Neutrophil (primary cell): ENCODE results near the gene ITPRIPL2.

Source experiments
- H3K27ac ChIP-seq: fragments of 200-600 bp; sonication (generic); 2 replicates; pipeline ENCODE4 v1.5.1; 2016; ENCODE audit warnings: mild to moderate bottlenecking, moderate library complexity
- H3K27me3 ChIP-seq: fragments of 200-600 bp; sonication (generic); 2 replicates; pipeline ENCODE4 v1.6.0; 2016; ENCODE audit warnings: mild to moderate bottlenecking
- H3K36me3 ChIP-seq: fragments of 200-600 bp; sonication (generic); 2 replicates; pipeline ENCODE4 v1.5.1; 2017
- H3K4me1 ChIP-seq, 2 experiments: fragments of 200-600 bp in 1 of 2; sonication (generic) in 1 of 2; 1 replicate in 1 of 2; 2 replicates in 1 of 2; pipeline versions ENCODE4 v1.5.1 to v1.6.1; 2013 to 2016; ENCODE audit warnings: low read depth in 1 of 2, low read length in 1 of 2, mild to moderate bottlenecking in 1 of 2, moderate library complexity in 1 of 2; ENCODE audit not compliant: control insufficient read depth in 1 of 2, insufficient read depth in 1 of 2
- H3K4me3 ChIP-seq, 2 experiments: fragments of 200-600 bp in 1 of 2; sonication (generic) in 1 of 2; 1 replicate in 1 of 2; 2 replicates in 1 of 2; pipeline ENCODE4 v1.5.1; 2013 to 2016; ENCODE audit warnings: low read depth in 1 of 2, low read length in 1 of 2, mild to moderate bottlenecking in 1 of 2, moderate library complexity in 1 of 2
- H3K9me3 ChIP-seq: fragments of 200-600 bp; sonication (generic); 2 replicates; pipeline ENCODE4 v1.5.1; 2016
- TF ChIP-seq, protein P1 (sequence below): fragments of 200-600 bp; sonication (generic); IDR thresholded peaks from 2 replicates; pipeline ENCODE4 v1.5.1; 2016; ENCODE audit warnings: antibody characterized with exemption

ITPRIPL2 gene

DNA sequence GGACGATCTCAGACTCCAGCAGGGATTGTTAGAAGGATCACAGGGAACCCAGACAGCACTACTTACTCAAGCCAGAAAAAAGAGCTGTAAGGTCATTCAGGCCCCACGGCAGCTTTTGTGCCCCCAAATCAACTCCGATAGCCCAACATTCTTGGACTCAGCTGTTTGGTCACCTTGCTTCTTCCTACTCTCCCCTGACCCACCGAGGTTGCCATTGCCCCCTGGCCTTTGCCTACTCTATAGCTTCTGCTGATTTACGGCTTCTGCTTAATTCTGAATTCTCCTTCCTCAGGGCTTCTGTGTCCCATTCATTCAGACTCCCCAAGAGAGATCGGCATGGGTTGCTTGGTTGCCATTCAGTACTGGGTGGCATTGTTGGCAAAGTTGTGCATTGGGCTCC lies 8.6 kb upstream of the ITPRIPL2 start:
- H3K4me3 ChIP-seq, result no peak overlapping the region
- H3K9me3 ChIP-seq, result no peaks in the 10 kb centered on the region
- no peaks in the 10 kb centered on the region for H3K27me3 ChIP-seq
- no peaks in the 10 kb centered on the region for H3K4me1 ChIP-seq
- TF ChIP-seq, protein P1, sequence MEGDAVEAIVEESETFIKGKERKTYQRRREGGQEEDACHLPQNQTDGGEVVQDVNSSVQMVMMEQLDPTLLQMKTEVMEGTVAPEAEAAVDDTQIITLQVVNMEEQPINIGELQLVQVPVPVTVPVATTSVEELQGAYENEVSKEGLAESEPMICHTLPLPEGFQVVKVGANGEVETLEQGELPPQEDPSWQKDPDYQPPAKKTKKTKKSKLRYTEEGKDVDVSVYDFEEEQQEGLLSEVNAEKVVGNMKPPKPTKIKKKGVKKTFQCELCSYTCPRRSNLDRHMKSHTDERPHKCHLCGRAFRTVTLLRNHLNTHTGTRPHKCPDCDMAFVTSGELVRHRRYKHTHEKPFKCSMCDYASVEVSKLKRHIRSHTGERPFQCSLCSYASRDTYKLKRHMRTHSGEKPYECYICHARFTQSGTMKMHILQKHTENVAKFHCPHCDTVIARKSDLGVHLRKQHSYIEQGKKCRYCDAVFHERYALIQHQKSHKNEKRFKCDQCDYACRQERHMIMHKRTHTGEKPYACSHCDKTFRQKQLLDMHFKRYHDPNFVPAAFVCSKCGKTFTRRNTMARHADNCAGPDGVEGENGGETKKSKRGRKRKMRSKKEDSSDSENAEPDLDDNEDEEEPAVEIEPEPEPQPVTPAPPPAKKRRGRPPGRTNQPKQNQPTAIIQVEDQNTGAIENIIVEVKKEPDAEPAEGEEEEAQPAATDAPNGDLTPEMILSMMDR, result no peak
- no peak overlapping the region for H3K27ac ChIP-seq
- H3K36me3 ChIP-seq, result no peaks in the 10 kb centered on the region

DNA sequence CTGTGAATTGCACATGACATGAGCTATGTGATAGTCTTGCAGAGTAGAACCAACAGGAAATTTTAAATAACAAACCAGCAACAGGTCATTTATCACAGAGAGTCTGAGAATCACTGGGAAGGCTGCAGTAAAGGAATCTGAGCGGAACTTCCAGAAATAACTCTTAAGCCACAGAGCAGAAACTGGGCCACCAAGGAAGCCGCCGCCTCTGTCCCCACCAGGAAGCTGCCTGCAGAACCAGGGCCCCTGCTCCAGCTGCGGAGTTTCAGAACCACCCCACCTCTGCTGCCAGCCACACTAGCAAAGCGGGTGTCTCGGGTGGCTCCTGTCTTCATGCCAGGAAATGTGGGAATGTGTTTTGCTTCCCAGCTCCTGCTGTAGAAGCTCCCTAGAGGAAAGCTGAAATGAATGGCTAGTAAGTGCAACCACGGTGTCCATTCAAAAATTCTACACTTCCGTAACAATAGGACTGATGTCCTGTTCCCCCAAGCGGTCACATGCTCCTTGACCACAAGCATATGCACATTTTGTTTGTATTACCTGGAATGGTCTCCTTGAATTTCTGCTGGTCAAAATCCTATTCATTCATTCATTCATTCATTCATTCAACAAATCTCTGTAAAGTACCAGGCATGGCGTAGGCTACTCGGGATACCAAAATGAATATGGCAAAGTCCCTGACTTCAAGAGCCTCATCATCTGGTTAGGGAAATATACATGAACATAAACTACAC lies 7.7 kb upstream of the ITPRIPL2 start:
- Histone ChIP-seq H3K36me3 (no peaks in the 10 kb centered on the region), H3K27ac (no peak overlapping the region), H3K4me3 (no peak overlapping the region), H3K4me1 (no peaks in the 10 kb centered on the region), H3K27me3 (peaks cover under 1% of the 10 kb centered on the region), H3K9me3 (no peaks in the 10 kb centered on the region)
- TF ChIP-seq, protein P1, result no peak

DNA sequence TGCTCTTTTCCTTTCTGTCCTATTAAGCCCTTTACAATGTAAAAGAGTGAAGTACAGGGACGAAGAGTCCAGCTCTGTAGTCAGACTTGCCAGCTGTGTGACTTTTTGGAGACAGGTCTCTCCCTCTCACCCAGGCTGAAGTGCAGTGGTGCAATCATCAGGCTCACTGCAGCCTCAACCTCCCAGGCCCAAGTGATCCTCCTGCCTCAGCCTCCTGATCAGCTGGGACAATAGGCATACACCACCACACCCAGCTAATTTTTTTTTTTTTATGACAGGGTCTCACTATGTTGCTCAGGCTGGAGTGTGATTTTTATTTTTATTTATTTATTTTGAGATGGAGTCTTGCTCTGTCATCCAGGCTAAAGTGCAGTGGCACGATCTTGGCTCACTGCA lies 7.1 kb upstream of the ITPRIPL2 start:
- no peak overlapping the region for H3K4me3 ChIP-seq
- H3K27ac ChIP-seq, result no peak overlapping the region
- peaks cover 6% of the 10 kb centered on the region for H3K27me3 ChIP-seq
- no peaks in the 10 kb centered on the region for H3K36me3 ChIP-seq
- no peaks in the 10 kb centered on the region for H3K4me1 ChIP-seq
- H3K9me3 ChIP-seq, result no peaks in the 10 kb centered on the region
- TF ChIP-seq, protein P1, result no peak

DNA sequence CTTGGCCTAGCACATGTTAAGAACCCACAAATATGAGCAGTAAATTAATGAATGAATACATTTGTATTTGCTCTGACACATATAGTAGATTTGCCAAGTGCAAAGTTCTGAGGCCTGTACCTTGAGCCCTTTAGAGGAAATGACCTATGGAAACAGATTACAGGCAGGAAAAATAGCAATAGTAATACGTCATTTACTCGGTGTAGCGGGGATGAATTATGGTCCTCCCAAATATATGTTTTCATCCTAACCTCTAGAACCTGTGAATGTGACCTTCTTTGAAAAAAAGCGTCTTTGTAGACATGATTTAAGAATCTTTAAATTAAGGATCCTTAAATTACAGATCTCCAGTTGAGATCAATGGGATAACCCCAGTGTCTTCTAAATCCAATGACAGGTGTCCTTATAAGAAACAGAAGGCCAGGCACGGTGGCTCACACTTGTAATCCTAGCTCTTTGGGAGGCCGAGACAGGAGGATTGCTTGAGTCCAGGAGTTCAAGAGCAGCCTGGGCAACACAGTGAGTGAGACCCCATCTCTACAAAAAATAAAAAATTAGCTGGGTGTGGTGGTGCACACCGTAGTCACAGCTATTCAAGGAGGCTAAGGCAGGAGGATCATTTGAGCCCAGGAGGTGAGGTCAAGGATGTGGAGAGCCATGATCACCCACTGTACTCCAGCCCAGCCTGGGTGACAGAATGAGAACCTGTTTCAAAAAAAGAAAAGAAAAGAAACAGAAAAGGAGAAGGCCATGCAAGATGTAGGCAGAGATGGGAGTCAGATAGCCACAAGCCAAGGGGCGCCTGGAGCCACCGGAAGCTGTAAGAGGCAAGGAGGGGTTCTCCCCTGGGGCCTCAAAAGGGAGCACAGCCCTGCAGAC lies 5.1 kb upstream of the ITPRIPL2 start:
- H3K27me3 ChIP-seq, result peaks cover 26% of the 10 kb centered on the region
- no peaks in the 10 kb centered on the region for H3K36me3 ChIP-seq
- H3K4me3 ChIP-seq, result no peak overlapping the region
- H3K4me1 ChIP-seq, result peaks cover 3 to 4% of the 10 kb centered on the region in 2 experiments
- TF ChIP-seq, protein P1, result no peak
- no peaks in the 10 kb centered on the region for H3K9me3 ChIP-seq
- no peak overlapping the region for H3K27ac ChIP-seq

DNA sequence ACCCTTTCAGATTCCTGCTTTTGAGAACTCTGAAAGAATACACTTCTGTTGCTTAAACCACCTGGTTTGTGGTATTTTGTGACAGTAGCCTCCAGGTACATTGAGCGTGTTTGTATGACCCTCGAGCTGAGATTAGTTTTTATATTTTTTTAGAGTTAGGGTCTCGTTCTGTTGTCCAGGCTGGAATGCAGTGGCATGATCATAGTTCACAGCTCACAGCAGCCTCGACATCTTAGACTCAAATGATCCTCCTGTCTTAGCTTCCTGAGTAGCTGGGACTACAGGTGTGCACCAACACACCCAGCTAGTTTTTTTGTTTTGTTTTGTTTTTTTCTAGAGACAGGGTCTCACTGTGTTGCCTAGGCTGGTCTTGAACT lies 4.5 kb upstream of the ITPRIPL2 start:
- TF ChIP-seq, protein P1, result no peak
- H3K4me1 ChIP-seq, result peaks cover 7 to 9% of the 10 kb centered on the region in 2 experiments
- no peak overlapping the region for H3K27ac ChIP-seq
- H3K36me3 ChIP-seq, result no peaks in the 10 kb centered on the region
- H3K4me3 ChIP-seq, result no peak overlapping the region
- H3K27me3 ChIP-seq, result peaks cover 33% of the 10 kb centered on the region
- no peaks in the 10 kb centered on the region for H3K9me3 ChIP-seq
